ENCODE data around the gene LPP. TPM values are rescaled to one million over a fixed set of nuclear protein-coding genes. Genes with fewer than 3 reads are reported as not detected.

The LPP gene
- total and polyA plus RNA-seq, 9 of the 15 experiments (the other 6 are each of a cell fraction or from before 2014, with no cell fraction given): 0.07 to 0.18 TPM; not detected in 7

GRCh38 chr3:188926741-188927511 is 773.0 kb downstream of the LPP start:
- Histone ChIP-seq H2AFZ (ENCODE audit: low read depth, low read length) (no peak overlapping the region), H3K79me2 (ENCODE audit: control insufficient read depth, insufficient read depth, low read length) (no peaks in the 10 kb centered on the region), H3K27me3 (ENCODE audit: control insufficient read depth in 2 of 2, insufficient read depth in 2 of 2, low read length in 2 of 2) (no peaks in the 10 kb centered on the region), H3K4me2 (ENCODE audit: insufficient read depth, low read length) (no peak overlapping the region), H3K4me3 (no peak overlapping the region), H3K4me1 (replicated peaks in 1 of 2; ENCODE audit: control insufficient read depth in 2 of 2, insufficient read depth in 2 of 2, low read length in 2 of 2) (no peaks in the 10 kb centered on the region), H3K9me3 (replicated peaks; ENCODE audit: control insufficient read depth, insufficient read depth, low read depth, low read length) (no peaks in the 10 kb centered on the region), H3K36me3 (ENCODE audit: control insufficient read depth, insufficient read depth, low read length) (no peaks in the 10 kb centered on the region), H3K27ac (ENCODE audit: extremely low read depth, low read depth, low read length) (no peak overlapping the region), H3K9ac (ENCODE audit: insufficient read depth in 1 of 2, low read depth in 2 of 2, low read length in 2 of 2) (no peak overlapping the region), H3K9me1 (ENCODE audit: control insufficient read depth, insufficient read depth, low read length) (no peaks in the 10 kb centered on the region), H4K20me1 (replicated peaks; ENCODE audit: control insufficient read depth, insufficient read depth, low read length) (no peaks in the 10 kb centered on the region)
- ATAC-seq: no peak
- TF ChIP-seq FOXK2 (conservative IDR thresholded peaks at IDR 0.05 in 1 of 2, IDR thresholded peaks at IDR 0.05 in 1 of 2; ENCODE audit: low read depth in 2 of 2) (no peak), POLR3A (IDR thresholded peaks at IDR 0.05; ENCODE audit: borderline replicate concordance, extremely low read depth, insufficient read depth, insufficient read length) (no peak), ZBTB11 (CRISPR knock-in tag; IDR thresholded peaks at IDR 0.05) (no peak), NBN (IDR thresholded peaks at IDR 0.05; ENCODE audit: low read depth) (no peak), CBFA2T3 (IDR thresholded peaks at IDR 0.05) (no peak), HNRNPLL (IDR thresholded peaks at IDR 0.05; ENCODE audit: low read depth, low read length, poor library complexity, severe bottlenecking) (no peak), MXD1 (CRISPR knock-in tag; IDR thresholded peaks at IDR 0.05; ENCODE audit: borderline replicate concordance, poor library complexity, severe bottlenecking) (no peak), POLR2AphosphoS2 (IDR thresholded peaks at IDR 0.05; ENCODE audit: low read length) (no peak), POLR2B (IDR thresholded peaks at IDR 0.05; ENCODE audit: low read depth, partially characterized antibody) (no peak), HNRNPH1 (optimal IDR thresholded peaks at IDR 0.05; ENCODE audit: low read depth, low read length) (no peak), CREB3 (tag; conservative IDR thresholded peaks at IDR 0.05; ENCODE audit: low read depth) (no peak)
- intact Hi-C loops (cut with micrococcal nuclease) (no loop called here), in situ Hi-C loops (cut with MboI) (no loop called here)
- ChIA-PET CTCF (ENCODE audit: low intra/inter-chr PET ratio) (no interaction called here), POLR2A (no interaction called here)
- DNase-seq (ENCODE audit: extremely low read depth in 1 of 4, low spot score in 3 of 4): no peak
- no TSS peak for BruUV-seq (replicated peaks)
- no peak for FAIRE-seq
- WGBS (ENCODE audit: insufficient coverage, low coverage, missing lambda C conversion rate): 0% methylated on average over 9 of the region's 9 CpGs

Measured in K562 (cell line).